Astrocyte (in vitro differentiated cells and primary cell): ENCODE results near the gene TNFRSF19. TPM values are rescaled to one million over a fixed set of nuclear protein-coding genes. Genes with fewer than 3 reads are reported as not detected.
A peak's percentile ranks its signal among the peaks of the same experiment; 100 is the strongest.

Experiments used
- DNase-seq: peaks from one replicate; pipeline ENCODE4 v3.0.0-alpha.2; 2010; ENCODE audit warnings: low read depth
- FAIRE-seq: peaks from 2 replicates; lab custom pipeline; 2011; peaks lifted over from hg19 to GRCh38; lab: Jason Lieb, UNC
- H2AFZ ChIP-seq: 2 replicates; pipeline ENCODE4 v1.6.0; 2012; ENCODE audit warnings: low read depth, low read length, inconsistent platforms
- H3K27ac ChIP-seq: 2 replicates; pipeline ENCODE4 v1.5.1; 2011; ENCODE audit warnings: low read depth, low read length, inconsistent platforms
- H3K27me3 ChIP-seq: 2 replicates; pipeline ENCODE4 v1.6.0; 2011; ENCODE audit warnings: low read length, inconsistent platforms; ENCODE audit not compliant: insufficient read depth
- H3K36me3 ChIP-seq: 2 replicates; pipeline ENCODE4 v1.5.1; 2011; ENCODE audit warnings: low read length, inconsistent platforms; ENCODE audit not compliant: insufficient read depth
- H3K4me1 ChIP-seq: 2 replicates; pipeline ENCODE4 v1.5.1; 2011; ENCODE audit warnings: low read length, inconsistent platforms; ENCODE audit not compliant: insufficient read depth
- H3K4me2 ChIP-seq: 2 replicates; pipeline ENCODE4 v1.6.0; 2012; ENCODE audit warnings: low read length, inconsistent platforms
- H3K4me3 ChIP-seq: 2 replicates; pipeline ENCODE4 v1.5.1; 2011; ENCODE audit warnings: low read depth, mild to moderate bottlenecking, low read length, inconsistent platforms; ENCODE audit not compliant: insufficient read depth
- H3K79me2 ChIP-seq: 2 replicates; pipeline ENCODE4 v1.6.0; 2012; ENCODE audit warnings: mild to moderate bottlenecking, low read length, inconsistent platforms; ENCODE audit not compliant: insufficient read depth
- H3K9ac ChIP-seq: 2 replicates; pipeline ENCODE4 v1.6.0; 2012; ENCODE audit warnings: mild to moderate bottlenecking, low read length, inconsistent platforms
- H3K9me3 ChIP-seq: 2 replicates; pipeline ENCODE4 v1.5.1; 2012; ENCODE audit warnings: low read depth, mild to moderate bottlenecking, low read length, inconsistent platforms; ENCODE audit not compliant: insufficient read depth
- H4K20me1 ChIP-seq: 2 replicates; pipeline ENCODE4 v1.6.0; 2012; ENCODE audit warnings: low read length, inconsistent platforms; ENCODE audit not compliant: insufficient read depth
- H3K27ac Mint-ChIP-seq: one replicate; pipeline ENCODE4 v1.8.0; 2021; ENCODE audit warnings: mild to moderate bottlenecking, mixed read lengths; ENCODE audit not compliant: unreplicated experiment
- H3K27me3 Mint-ChIP-seq: one replicate; pipeline ENCODE4 v1.8.0; 2021; ENCODE audit warnings: low read depth, mixed read lengths; ENCODE audit not compliant: unreplicated experiment
- H3K36me3 Mint-ChIP-seq: one replicate; pipeline ENCODE4 v1.8.0; 2021; ENCODE audit warnings: low read depth, mixed read lengths; ENCODE audit not compliant: unreplicated experiment
- H3K4me1 Mint-ChIP-seq: one replicate; pipeline ENCODE4 v1.8.0; 2021; ENCODE audit warnings: low read depth, mixed read lengths; ENCODE audit not compliant: unreplicated experiment
- H3K4me3 Mint-ChIP-seq: one replicate; pipeline ENCODE4 v1.8.0; 2021; ENCODE audit warnings: mild to moderate bottlenecking, moderate library complexity, mixed read lengths; ENCODE audit not compliant: unreplicated experiment
- H3K9me3 Mint-ChIP-seq: one replicate; pipeline ENCODE4 v1.8.0; 2021; ENCODE audit warnings: mild to moderate bottlenecking, mixed read lengths; ENCODE audit not compliant: unreplicated experiment
- EZH2 ChIP-seq: IDR thresholded peaks from 2 replicates; pipeline ENCODE4 v1.6.1; 2012; ENCODE audit warnings: mild to moderate bottlenecking, low read length, inconsistent platforms; ENCODE audit not compliant: insufficient read depth
- total RNA-seq: library from RNA; stranded (reverse); gene quantifications from 2 replicates; pipeline ENCODE4 v1.2.1, GENCODE V29; 2021
- TF ChIP-seq, protein P1 (sequence below): IDR thresholded peaks from 2 replicates; pipeline ENCODE4 v1.5.1; 2011; ENCODE audit warnings: low read depth, mild to moderate bottlenecking, inconsistent platforms, low read length, moderate library complexity; ENCODE audit not compliant: insufficient read depth

Gene TNFRSF19
- total RNA-seq, 1 donor from 2014 or later = 27.8 TPM

DNA sequence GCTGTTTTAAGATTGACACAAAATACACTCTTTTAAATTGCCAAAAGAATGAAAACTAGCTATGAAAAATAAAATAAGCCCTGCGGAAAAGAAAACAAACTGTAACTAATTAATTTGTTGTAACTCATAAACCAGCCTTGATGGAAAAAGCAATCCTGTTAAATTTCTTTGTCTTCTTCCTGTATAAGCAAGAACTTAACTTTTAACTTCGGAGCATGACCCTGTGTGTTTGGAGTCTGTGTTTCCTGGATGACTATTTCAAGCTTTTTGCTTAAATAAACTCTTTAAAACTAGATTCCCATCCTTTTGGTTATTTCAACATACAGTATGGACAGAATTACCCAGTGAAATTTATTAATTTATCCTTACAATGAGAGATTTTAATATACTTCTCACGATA is 122.6 kb downstream of the TNFRSF19 start:
- no peaks in the 10 kb centered on the region for H3K79me2 ChIP-seq
- H3K4me1 ChIP-seq = peaks cover 8% of the 10 kb centered on the region
- TF ChIP-seq, protein P1, sequence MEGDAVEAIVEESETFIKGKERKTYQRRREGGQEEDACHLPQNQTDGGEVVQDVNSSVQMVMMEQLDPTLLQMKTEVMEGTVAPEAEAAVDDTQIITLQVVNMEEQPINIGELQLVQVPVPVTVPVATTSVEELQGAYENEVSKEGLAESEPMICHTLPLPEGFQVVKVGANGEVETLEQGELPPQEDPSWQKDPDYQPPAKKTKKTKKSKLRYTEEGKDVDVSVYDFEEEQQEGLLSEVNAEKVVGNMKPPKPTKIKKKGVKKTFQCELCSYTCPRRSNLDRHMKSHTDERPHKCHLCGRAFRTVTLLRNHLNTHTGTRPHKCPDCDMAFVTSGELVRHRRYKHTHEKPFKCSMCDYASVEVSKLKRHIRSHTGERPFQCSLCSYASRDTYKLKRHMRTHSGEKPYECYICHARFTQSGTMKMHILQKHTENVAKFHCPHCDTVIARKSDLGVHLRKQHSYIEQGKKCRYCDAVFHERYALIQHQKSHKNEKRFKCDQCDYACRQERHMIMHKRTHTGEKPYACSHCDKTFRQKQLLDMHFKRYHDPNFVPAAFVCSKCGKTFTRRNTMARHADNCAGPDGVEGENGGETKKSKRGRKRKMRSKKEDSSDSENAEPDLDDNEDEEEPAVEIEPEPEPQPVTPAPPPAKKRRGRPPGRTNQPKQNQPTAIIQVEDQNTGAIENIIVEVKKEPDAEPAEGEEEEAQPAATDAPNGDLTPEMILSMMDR = no peak
- no peak for TF ChIP-seq EZH2
- Mint-ChIP-seq H3K9me3 (no peaks in the 10 kb centered on the region), H3K4me3 (no peak overlapping the region), H3K27ac (no peak overlapping the region), H3K27me3 (no peaks in the 10 kb centered on the region), H3K36me3 (no peaks in the 10 kb centered on the region), H3K4me1 (peaks cover 9% of the 10 kb centered on the region)
- H3K9ac ChIP-seq = no peak overlapping the region
- H3K27ac ChIP-seq = no peak overlapping the region
- H3K27me3 ChIP-seq = no peaks in the 10 kb centered on the region
- no peak overlapping the region for H3K4me2 ChIP-seq
- no peak overlapping the region for H2AFZ ChIP-seq
- no peak overlapping the region for H3K4me3 ChIP-seq
- H3K36me3 ChIP-seq = no peaks in the 10 kb centered on the region
- H3K9me3 ChIP-seq = no peaks in the 10 kb centered on the region
- no peaks in the 10 kb centered on the region for H4K20me1 ChIP-seq
- DNase-seq (no peak), FAIRE-seq (no peak)

DNA sequence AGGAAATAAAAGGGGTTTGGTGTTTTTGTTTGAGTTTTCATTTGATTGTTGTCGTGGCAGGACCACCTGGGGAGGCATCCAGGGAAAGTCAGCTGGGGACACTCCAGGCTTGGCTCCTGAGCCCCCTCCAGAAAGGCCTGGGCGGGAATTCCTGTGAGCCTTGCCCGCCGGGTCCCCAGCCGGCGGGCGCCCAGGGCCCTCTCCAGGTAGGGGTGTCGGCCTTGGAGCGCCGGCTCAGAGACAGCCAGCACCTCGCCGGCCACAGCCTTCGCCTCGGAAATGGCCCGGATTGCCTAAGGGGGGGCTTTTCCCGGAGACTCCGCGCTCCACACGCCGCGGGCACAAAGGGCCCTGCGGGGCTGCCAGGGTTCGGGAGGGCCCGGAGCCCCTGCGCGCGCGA is 125.0 kb downstream of the TNFRSF19 start:
- Histone ChIP-seq H3K27ac (no peak overlapping the region), H3K4me2 (peak overlapping the region; percentile 14), H3K79me2 (no peaks in the 10 kb centered on the region), H3K4me3 (no peak overlapping the region), H3K27me3 (no peaks in the 10 kb centered on the region), H3K9ac (no peak overlapping the region), H3K4me1 (peaks cover 8% of the 10 kb centered on the region), H3K9me3 (no peaks in the 10 kb centered on the region), H3K36me3 (no peaks in the 10 kb centered on the region), H4K20me1 (no peaks in the 10 kb centered on the region), H2AFZ (peak overlapping the region; percentile 57)
- H3K36me3 Mint-ChIP-seq = no peaks in the 10 kb centered on the region
- FAIRE-seq (no peak), DNase-seq (no peak)
- no peak overlapping the region for H3K4me3 Mint-ChIP-seq
- no peaks in the 10 kb centered on the region for H3K27me3 Mint-ChIP-seq
- H3K27ac Mint-ChIP-seq = no peak overlapping the region
- TF ChIP-seq, protein P1 = no peak
- TF ChIP-seq EZH2 = no peak
- H3K9me3 Mint-ChIP-seq = no peaks in the 10 kb centered on the region
- H3K4me1 Mint-ChIP-seq = peaks cover 12% of the 10 kb centered on the region

DNA sequence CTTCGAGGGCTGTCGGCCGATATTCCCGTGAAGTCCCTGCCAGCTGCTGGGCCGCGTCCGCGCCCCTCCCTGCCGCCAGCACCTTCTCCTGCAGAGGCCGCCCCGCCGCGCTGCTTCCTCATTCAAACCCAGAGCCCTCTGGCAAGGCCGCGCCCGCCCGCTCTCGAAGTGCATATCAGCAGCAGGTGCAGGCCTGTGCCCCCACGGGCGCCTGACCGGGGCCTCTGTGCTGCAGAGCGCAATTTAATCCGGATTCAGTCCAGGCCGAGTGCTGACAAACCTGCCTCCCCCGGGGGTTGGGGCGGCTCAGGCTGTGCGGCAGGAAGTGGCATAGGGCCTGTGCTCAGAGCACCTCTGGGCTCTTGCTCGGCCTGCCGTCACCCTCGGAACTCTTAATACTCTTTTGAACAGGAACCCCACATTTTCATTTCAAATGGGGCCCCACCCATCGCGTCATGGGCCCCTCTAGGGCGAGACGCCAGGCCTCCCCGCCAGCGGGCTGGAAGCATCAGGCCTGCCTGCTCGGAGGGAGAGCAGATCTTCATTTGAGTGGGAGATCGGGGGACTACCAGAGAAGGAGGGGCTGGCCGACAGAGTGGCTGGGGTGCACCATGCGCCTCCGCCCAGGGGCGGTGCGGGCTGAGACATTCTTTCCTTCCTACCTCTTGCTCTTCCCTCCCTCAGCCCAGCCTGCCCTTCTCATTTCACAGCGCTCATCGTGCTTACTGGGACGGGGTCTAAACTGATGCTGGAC is 125.7 kb downstream of the TNFRSF19 start:
- peak overlapping the region; percentile 57 for H2AFZ ChIP-seq

More for the DNA sequence above, 125.7 kb downstream of the TNFRSF19 start:
- no peaks in the 10 kb centered on the region for H4K20me1 ChIP-seq
- no peaks in the 10 kb centered on the region for H3K79me2 ChIP-seq
- H3K9me3 ChIP-seq = no peaks in the 10 kb centered on the region
- Mint-ChIP-seq H3K4me3 (no peak overlapping the region), H3K4me1 (peaks cover 12% of the 10 kb centered on the region), H3K27ac (no peak overlapping the region), H3K27me3 (no peaks in the 10 kb centered on the region), H3K9me3 (peaks cover 2% of the 10 kb centered on the region), H3K36me3 (no peaks in the 10 kb centered on the region)
- no peak overlapping the region for H3K27ac ChIP-seq
- TF ChIP-seq, protein P1 = no peak
- TF ChIP-seq EZH2 = no peak
- H3K27me3 ChIP-seq = no peaks in the 10 kb centered on the region
- H3K36me3 ChIP-seq = no peaks in the 10 kb centered on the region
- H3K9ac ChIP-seq = no peak overlapping the region
- H3K4me3 ChIP-seq = no peak overlapping the region
- peaks cover 8% of the 10 kb centered on the region for H3K4me1 ChIP-seq
- peak overlapping the region; percentile 14 for H3K4me2 ChIP-seq
- DNase-seq = no peak
- FAIRE-seq = no peak
